ENCODE results near the gene MORF4L1. TPM values are rescaled to one million over a fixed set of nuclear protein-coding genes. Genes with fewer than 3 reads are reported as not detected.

Gene MORF4L1
- total RNA-seq, 4 donors from 2014 or later, result 279 to 372 (median 286) TPM

DNA sequence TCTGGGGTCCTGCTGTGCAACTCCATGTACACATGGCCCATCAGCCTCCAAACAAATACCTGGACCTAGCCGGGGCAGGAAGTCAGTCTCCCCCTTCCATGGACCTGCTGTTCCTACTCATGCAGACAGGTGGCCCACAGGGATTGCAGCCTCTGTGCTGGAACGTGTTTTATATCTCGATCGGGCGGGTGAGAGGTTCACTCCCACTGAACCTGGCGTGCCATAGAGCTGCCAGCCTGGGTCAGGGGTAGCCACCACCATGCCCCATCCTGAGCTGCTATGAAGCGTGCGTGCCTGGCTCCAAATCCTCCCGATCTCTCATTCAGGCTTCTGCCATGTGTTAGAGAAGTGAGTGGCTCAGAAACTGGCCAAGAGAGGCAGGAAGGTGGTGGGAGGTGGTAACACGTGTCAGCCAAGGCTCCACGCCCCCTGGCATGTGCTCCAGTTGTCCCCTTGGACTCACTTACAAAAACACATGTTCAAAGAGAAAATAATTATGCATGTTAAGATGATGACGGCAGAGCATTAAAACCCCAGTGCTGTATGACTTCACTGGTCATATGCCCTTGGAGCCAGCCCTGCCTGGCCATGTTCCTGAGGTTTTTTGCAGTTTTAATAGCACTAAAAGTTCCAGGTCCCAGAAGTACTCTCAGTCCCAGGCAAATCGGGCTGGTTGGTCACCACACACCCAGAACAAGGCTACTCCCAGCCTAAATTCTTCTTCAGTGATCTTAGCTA lies 41.5 kb downstream of the MORF4L1 start:
- Histone ChIP-seq H3K27me3 (no peaks in the 10 kb centered on the region), H3K9me3 (no peaks in the 10 kb centered on the region), H3K27ac (peak overlapping the region in 2 of 4 donors; percentile 10 to 64), H3K36me3 (peaks cover 0 to 37% of the 10 kb centered on the region in 2 donors), H3K4me3 (no peak overlapping the region), H3K4me1 (peaks cover 0 to 17% of the 10 kb centered on the region in 2 donors)
- no peak for DNase-seq
- intact Hi-C loops (cut with DNase I; ENCODE audit: low total_unique reads) (no loop called here), in situ Hi-C loops (cut with MboI; ENCODE audit: low sequenced_read_pairs in 4 of 4) (loop anchor here in 2 of 4 donors (10.0 to 25.0 kb wide), 2 partner anchors 71 to 273 kb away; no protein-coding TSS in a partner anchor)
- ATAC-seq, result peak in 1 of 2 donors; percentile 38
- TF ChIP-seq, protein P1, sequence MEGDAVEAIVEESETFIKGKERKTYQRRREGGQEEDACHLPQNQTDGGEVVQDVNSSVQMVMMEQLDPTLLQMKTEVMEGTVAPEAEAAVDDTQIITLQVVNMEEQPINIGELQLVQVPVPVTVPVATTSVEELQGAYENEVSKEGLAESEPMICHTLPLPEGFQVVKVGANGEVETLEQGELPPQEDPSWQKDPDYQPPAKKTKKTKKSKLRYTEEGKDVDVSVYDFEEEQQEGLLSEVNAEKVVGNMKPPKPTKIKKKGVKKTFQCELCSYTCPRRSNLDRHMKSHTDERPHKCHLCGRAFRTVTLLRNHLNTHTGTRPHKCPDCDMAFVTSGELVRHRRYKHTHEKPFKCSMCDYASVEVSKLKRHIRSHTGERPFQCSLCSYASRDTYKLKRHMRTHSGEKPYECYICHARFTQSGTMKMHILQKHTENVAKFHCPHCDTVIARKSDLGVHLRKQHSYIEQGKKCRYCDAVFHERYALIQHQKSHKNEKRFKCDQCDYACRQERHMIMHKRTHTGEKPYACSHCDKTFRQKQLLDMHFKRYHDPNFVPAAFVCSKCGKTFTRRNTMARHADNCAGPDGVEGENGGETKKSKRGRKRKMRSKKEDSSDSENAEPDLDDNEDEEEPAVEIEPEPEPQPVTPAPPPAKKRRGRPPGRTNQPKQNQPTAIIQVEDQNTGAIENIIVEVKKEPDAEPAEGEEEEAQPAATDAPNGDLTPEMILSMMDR (IDR thresholded peaks at IDR 0.05 in 4 of 5, conservative IDR thresholded peaks at IDR 0.05 in 1 of 5), result peak in 4 of 5 experiments; percentile 33 to 45 (median 44)
- TF ChIP-seq POLR2A (IDR thresholded peaks at IDR 0.05), result no peak

GRCh38 chr15:78915341-78916087 lies 42.8 kb downstream of the MORF4L1 start:
- Histone ChIP-seq H3K9me3 (no peaks in the 10 kb centered on the region), H3K27ac (peak overlapping the region in 3 of 4 donors; percentile 2 to 52 (median 12)), H3K36me3 (peaks cover 0 to 32% of the 10 kb centered on the region in 2 donors), H3K27me3 (no peaks in the 10 kb centered on the region), H3K4me1 (peaks cover 0 to 17% of the 10 kb centered on the region in 2 donors), H3K4me3 (no peak overlapping the region)
- DNase-seq (peak in 1 of 2 donors; percentile 52), ATAC-seq (peak; percentile 43 to 44)
- TF ChIP-seq POLR2A (IDR thresholded peaks at IDR 0.05), result no peak
- TF ChIP-seq, protein P1 (IDR thresholded peaks at IDR 0.05 in 4 of 5, conservative IDR thresholded peaks at IDR 0.05 in 1 of 5), result no peak
- in situ Hi-C loops (cut with MboI; ENCODE audit: low sequenced_read_pairs in 4 of 4) (loop anchor here in 2 of 4 donors (10.0 to 25.0 kb wide), 2 partner anchors 69 to 272 kb away; no protein-coding TSS in a partner anchor), intact Hi-C loops (cut with DNase I; ENCODE audit: low total_unique reads) (no loop called here)

GRCh38 chr15:78916088-78916487 lies 43.4 kb downstream of the MORF4L1 start:
- ATAC-seq (no peak), DNase-seq (no peak)
- Histone ChIP-seq H3K9me3 (no peaks in the 10 kb centered on the region), H3K4me3 (no peak overlapping the region), H3K27ac (peak overlapping the region in 2 of 4 donors; percentile 3 to 52), H3K4me1 (peaks cover 0 to 17% of the 10 kb centered on the region in 2 donors), H3K36me3 (peaks cover 0 to 31% of the 10 kb centered on the region in 2 donors), H3K27me3 (no peaks in the 10 kb centered on the region)
- intact Hi-C loops (cut with DNase I; ENCODE audit: low total_unique reads), result no loop called here
- TF ChIP-seq POLR2A (IDR thresholded peaks at IDR 0.05), result no peak
- TF ChIP-seq, protein P1 (IDR thresholded peaks at IDR 0.05 in 4 of 5, conservative IDR thresholded peaks at IDR 0.05 in 1 of 5), result no peak
- in situ Hi-C loops (cut with MboI; ENCODE audit: low sequenced_read_pairs in 4 of 4), result loop anchor here in 2 of 4 donors (10.0 to 25.0 kb wide), 2 partner anchors 69 to 271 kb away; no protein-coding TSS in a partner anchor

GRCh38 chr15:78917888-78918287 lies 45.2 kb downstream of the MORF4L1 start:
- Histone ChIP-seq H3K27me3 (no peaks in the 10 kb centered on the region), H3K27ac (no peak overlapping the region), H3K36me3 (peaks cover 0 to 34% of the 10 kb centered on the region in 2 donors), H3K4me3 (no peak overlapping the region), H3K4me1 (peaks cover 0 to 17% of the 10 kb centered on the region in 2 donors), H3K9me3 (no peaks in the 10 kb centered on the region)
- no peak for TF ChIP-seq POLR2A (IDR thresholded peaks at IDR 0.05)
- TF ChIP-seq, protein P1 (IDR thresholded peaks at IDR 0.05 in 4 of 5, conservative IDR thresholded peaks at IDR 0.05 in 1 of 5), result no peak
- intact Hi-C loops (cut with DNase I; ENCODE audit: low total_unique reads) (no loop called here), in situ Hi-C loops (cut with MboI; ENCODE audit: low sequenced_read_pairs in 4 of 4) (loop anchor here in 2 of 4 donors (10.0 to 25.0 kb wide), 2 partner anchors 67 to 269 kb away; no protein-coding TSS in a partner anchor)
- DNase-seq, result no peak
- ATAC-seq, result no peak

Measured in gastrocnemius medialis (tissue), 4 donors.